ENCODE data around the gene NAALADL2. TPM values are rescaled to one million over a fixed set of nuclear protein-coding genes. Genes with fewer than 3 reads are reported as not detected.

Gene NAALADL2
- total RNA-seq, 2 donors from 2014 or later = 8.5 to 24.3 TPM

DNA sequence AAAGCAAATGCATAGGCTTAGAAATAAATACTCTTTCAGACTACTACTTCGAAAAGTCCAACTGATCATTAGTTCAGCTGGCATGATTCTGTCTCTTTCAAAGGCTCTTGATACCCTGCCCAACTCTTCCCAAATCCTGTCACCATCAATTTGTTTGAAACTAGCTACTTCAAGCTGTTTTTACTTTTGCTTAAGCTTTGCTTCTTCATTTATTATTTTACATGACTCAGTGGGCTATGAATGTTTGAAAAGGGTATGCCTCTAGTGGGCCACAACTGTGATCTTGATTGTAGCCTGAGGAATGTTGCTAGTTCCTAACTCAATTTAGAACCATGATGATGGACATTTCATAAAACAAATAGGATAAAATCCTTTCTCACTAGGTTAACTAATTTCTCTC, 340.8 kb downstream of the NAALADL2 start:
- no peak overlapping the region for H3K4me3 ChIP-seq
- no peaks in the 10 kb centered on the region for H3K4me1 ChIP-seq
- TF ChIP-seq, protein P1, sequence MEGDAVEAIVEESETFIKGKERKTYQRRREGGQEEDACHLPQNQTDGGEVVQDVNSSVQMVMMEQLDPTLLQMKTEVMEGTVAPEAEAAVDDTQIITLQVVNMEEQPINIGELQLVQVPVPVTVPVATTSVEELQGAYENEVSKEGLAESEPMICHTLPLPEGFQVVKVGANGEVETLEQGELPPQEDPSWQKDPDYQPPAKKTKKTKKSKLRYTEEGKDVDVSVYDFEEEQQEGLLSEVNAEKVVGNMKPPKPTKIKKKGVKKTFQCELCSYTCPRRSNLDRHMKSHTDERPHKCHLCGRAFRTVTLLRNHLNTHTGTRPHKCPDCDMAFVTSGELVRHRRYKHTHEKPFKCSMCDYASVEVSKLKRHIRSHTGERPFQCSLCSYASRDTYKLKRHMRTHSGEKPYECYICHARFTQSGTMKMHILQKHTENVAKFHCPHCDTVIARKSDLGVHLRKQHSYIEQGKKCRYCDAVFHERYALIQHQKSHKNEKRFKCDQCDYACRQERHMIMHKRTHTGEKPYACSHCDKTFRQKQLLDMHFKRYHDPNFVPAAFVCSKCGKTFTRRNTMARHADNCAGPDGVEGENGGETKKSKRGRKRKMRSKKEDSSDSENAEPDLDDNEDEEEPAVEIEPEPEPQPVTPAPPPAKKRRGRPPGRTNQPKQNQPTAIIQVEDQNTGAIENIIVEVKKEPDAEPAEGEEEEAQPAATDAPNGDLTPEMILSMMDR (IDR thresholded peaks at IDR 0.05) = no peak
- intact Hi-C loops (cut with DNase I) = no loop called here
- DNase-seq = no peak
- no peaks in the 10 kb centered on the region for H3K9me3 ChIP-seq
- H3K36me3 ChIP-seq = no peaks in the 10 kb centered on the region
- H3K27me3 ChIP-seq = no peaks in the 10 kb centered on the region
- H3K27ac ChIP-seq = no peak overlapping the region
- H3K9ac ChIP-seq (ENCODE audit: low read depth in 2 of 2, low read length in 2 of 2) = no peak overlapping the region

DNA sequence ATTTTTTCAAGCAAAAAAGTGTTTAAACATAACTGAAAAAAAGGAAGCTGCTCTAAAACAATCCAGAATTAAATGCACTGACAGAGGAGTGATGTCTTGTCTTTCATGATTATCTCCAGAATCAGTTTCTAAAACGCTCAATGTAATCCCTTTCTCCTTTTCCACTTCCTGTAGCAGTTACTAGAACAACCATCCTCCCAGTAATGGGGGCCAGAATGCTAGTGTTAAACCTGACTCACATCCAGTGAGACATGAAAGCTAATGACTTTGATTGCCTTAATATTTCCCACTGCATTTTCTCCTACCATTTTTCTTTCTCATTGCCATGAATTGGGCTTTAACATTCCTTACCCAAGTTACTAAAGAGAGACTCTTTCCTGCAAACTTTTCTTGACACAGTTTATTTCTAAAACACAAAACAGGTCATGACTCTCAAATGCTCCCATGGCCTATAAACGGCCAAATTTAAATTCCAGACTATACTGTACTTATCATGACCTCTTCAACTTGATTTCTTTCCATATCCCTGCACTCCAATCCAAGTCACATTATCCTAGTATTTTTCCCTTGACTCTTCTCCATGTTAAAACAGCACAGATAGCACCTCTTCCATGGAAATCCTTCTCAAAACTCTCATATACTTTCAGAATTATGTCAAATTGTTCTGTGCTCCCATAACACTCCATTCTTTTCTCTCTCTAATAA, 341.4 kb downstream of the NAALADL2 start:
- Histone ChIP-seq H3K9me3 (no peaks in the 10 kb centered on the region), H3K27me3 (no peaks in the 10 kb centered on the region), H3K4me3 (no peak overlapping the region), H3K27ac (no peak overlapping the region), H3K4me1 (no peaks in the 10 kb centered on the region), H3K9ac (ENCODE audit: low read depth in 2 of 2, low read length in 2 of 2) (no peak overlapping the region), H3K36me3 (no peaks in the 10 kb centered on the region)
- TF ChIP-seq, protein P1 (IDR thresholded peaks at IDR 0.05) = no peak
- no peak for DNase-seq
- intact Hi-C loops (cut with DNase I) = no loop called here

DNA sequence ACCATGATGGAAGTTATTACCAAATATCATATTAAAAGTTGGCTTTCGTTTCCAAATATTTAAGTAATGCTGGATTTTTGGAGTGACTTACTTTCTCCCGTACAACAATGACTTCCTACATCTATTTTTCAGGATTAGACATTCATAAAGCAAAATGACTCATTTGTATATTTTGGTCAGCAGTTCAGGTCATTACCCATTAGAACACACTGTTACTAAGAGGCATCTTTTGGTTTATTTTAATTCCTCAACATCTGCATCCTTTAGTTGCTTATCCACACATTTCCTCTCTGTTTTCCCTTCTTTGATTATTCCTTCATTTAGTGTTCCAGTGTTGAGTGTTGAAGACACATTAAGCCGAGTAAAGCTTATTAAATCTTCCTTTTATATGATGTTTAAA, 348.2 kb downstream of the NAALADL2 start:
- no peak for DNase-seq
- Histone ChIP-seq H3K27ac (no peak overlapping the region), H3K27me3 (no peaks in the 10 kb centered on the region), H3K9ac (ENCODE audit: low read depth in 2 of 2, low read length in 2 of 2) (no peak overlapping the region), H3K4me3 (no peak overlapping the region), H3K9me3 (no peaks in the 10 kb centered on the region), H3K4me1 (no peaks in the 10 kb centered on the region), H3K36me3 (no peaks in the 10 kb centered on the region)
- intact Hi-C loops (cut with DNase I) = no loop called here
- TF ChIP-seq, protein P1 (IDR thresholded peaks at IDR 0.05) = no peak

DNA sequence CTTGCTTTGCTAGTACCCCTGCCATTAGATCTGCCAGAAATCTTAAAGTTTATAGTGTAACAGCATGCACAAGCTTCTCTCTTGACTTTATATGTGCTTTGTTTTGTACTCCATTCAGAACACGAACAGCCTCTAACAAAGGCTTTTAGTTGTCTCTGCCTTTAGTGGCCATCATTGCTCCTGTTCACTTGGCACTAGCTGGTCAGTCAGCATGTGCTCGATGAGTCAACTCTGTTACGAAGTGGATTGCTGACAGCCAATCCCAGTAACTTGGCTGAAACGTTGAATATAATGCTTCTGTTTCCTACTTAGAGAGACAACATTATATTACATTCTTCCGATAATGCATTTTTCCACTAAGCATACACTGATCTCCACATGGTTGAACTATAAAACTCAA, 349.2 kb downstream of the NAALADL2 start:
- Histone ChIP-seq H3K9ac (ENCODE audit: low read depth in 2 of 2, low read length in 2 of 2) (no peak overlapping the region), H3K4me1 (no peaks in the 10 kb centered on the region), H3K4me3 (no peak overlapping the region), H3K27ac (no peak overlapping the region), H3K9me3 (no peaks in the 10 kb centered on the region), H3K27me3 (no peaks in the 10 kb centered on the region), H3K36me3 (no peaks in the 10 kb centered on the region)
- no peak for DNase-seq
- intact Hi-C loops (cut with DNase I) = no loop called here
- TF ChIP-seq, protein P1 (IDR thresholded peaks at IDR 0.05) = no peak

DNA sequence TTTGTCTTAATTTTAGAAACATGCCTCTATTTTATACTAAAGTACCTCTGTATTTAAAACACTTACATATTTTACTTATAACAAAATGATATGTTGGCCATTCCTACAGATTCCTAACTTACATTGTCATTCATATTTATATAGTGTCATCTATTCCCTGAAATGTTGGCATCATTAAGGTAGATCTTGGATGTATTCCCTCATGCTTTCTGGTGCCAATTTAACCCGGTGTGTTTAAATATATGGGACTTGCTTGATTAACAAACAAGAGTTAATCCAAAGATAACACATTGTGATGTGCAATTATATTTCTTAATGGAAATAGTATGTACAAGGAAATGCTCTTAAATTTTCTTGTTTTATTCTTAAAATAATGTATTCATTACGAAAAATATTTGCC, 352.3 kb downstream of the NAALADL2 start:
- no peaks in the 10 kb centered on the region for H3K9me3 ChIP-seq
- H3K36me3 ChIP-seq = no peaks in the 10 kb centered on the region
- H3K4me1 ChIP-seq = no peaks in the 10 kb centered on the region
- no peak overlapping the region for H3K27ac ChIP-seq
- TF ChIP-seq, protein P1 (IDR thresholded peaks at IDR 0.05) = no peak
- no peaks in the 10 kb centered on the region for H3K27me3 ChIP-seq
- no peak overlapping the region for H3K9ac ChIP-seq (ENCODE audit: low read depth in 2 of 2, low read length in 2 of 2)
- H3K4me3 ChIP-seq = no peak overlapping the region
- intact Hi-C loops (cut with DNase I) = no loop called here
- no peak for DNase-seq
